Retinal pigment epithelial cell (primary cell): Measurements from ENCODE around the gene RHEB.

ENCODE experiments used
- DNase-seq: peaks from one replicate; pipeline ENCODE4 v3.0.0-alpha.2; 2010; ENCODE audit warnings: low read depth
- H3K4me3 ChIP-seq: 2 replicates; pipeline ENCODE4 v1.5.1; 2011; ENCODE audit warnings: mild to moderate bottlenecking, low read length, control low read depth, moderate library complexity
- TF ChIP-seq, protein P1 (sequence below): conservative IDR thresholded peaks from 2 replicates; pipeline ENCODE4 v1.5.1; 2011; ENCODE audit warnings: low read depth, low read length, control low read depth, inconsistent platforms

The RHEB gene

GRCh38 chr7:151439855-151440798, 79.6 kb downstream of the RHEB start, which contains the start of gene CRYGN:
Gene CRYGN, minus strand, starts transcription at chr7:151440141. Its CDS starts 224 bp downstream, at chr7:151439917.
- TF ChIP-seq, protein P1, sequence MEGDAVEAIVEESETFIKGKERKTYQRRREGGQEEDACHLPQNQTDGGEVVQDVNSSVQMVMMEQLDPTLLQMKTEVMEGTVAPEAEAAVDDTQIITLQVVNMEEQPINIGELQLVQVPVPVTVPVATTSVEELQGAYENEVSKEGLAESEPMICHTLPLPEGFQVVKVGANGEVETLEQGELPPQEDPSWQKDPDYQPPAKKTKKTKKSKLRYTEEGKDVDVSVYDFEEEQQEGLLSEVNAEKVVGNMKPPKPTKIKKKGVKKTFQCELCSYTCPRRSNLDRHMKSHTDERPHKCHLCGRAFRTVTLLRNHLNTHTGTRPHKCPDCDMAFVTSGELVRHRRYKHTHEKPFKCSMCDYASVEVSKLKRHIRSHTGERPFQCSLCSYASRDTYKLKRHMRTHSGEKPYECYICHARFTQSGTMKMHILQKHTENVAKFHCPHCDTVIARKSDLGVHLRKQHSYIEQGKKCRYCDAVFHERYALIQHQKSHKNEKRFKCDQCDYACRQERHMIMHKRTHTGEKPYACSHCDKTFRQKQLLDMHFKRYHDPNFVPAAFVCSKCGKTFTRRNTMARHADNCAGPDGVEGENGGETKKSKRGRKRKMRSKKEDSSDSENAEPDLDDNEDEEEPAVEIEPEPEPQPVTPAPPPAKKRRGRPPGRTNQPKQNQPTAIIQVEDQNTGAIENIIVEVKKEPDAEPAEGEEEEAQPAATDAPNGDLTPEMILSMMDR: no peak
- H3K4me3 ChIP-seq: peak within 1 kb of the TSS; percentile 45
- no peak for DNase-seq

GRCh38 chr7:151438864-151439601, 80.7 kb downstream of the RHEB start:
- TF ChIP-seq, protein P1: no peak
- H3K4me3 ChIP-seq: peak overlapping the region; percentile 45
- DNase-seq: no peak

- DNase-seq: no peak
Observed at GRCh38 chr7:151437866-151438516, 81.7 kb downstream of the RHEB start.

GRCh38 chr7:151437159-151437553, 82.5 kb downstream of the RHEB start:
- no peak for DNase-seq
- TF ChIP-seq, protein P1: no peak
- H3K4me3 ChIP-seq: no peak overlapping the region

More at GRCh38 chr7:151437866-151438516, 81.7 kb downstream of the RHEB start:
- TF ChIP-seq, protein P1: no peak
- H3K4me3 ChIP-seq: no peak overlapping the region

GRCh38 chr7:151436446-151437158, 83.1 kb downstream of the RHEB start:
- DNase-seq: no peak
- TF ChIP-seq, protein P1: no peak
- H3K4me3 ChIP-seq: no peak overlapping the region

DNA sequence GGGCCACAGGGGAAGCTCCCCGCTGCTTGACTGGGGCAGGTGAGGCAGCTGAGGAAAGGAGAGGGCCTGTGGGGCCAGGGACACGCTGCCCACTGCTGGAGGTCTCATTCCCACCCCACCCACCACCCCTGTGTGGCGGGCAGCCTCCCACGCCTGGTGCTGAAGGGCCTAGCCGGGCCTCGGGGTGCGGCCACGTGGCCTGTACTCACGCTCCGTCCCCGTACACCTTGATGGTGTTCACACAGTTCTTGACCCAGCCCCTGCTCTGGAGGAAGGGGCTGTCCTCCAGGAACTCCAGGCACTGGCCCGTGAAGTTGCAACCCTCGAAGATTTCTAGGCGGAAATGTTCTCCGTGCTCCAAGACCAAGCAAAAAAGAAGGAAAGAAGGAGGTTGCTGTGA, 83.7 kb downstream of the RHEB start:
- no peak for DNase-seq
- no peak overlapping the region for H3K4me3 ChIP-seq
- TF ChIP-seq, protein P1: no peak
